IPS DF 6.9 (cell line): Measurements from ENCODE around the gene C19orf81.

Experiments used
- DNase-seq: peaks from one replicate; pipeline ENCODE4 v3.0.0-alpha.2; 2013; ENCODE audit warnings: low read depth, low spot score
- H3K27ac ChIP-seq: one replicate; pipeline ENCODE4 v1.5.1; 2013; ENCODE audit warnings: low read length, control low read depth
- H3K27me3 ChIP-seq: 2 replicates; pipeline ENCODE4 v1.6.1; 2013; ENCODE audit warnings: mild to moderate bottlenecking, low read length; ENCODE audit not compliant: control insufficient read depth, insufficient read depth
- H3K36me3 ChIP-seq: 2 replicates; pipeline ENCODE4 v1.6.1; 2013; ENCODE audit warnings: low read length; ENCODE audit not compliant: control insufficient read depth, insufficient read depth
- H3K4me1 ChIP-seq: 2 replicates; pipeline ENCODE4 v1.6.1; 2013; ENCODE audit warnings: low read length; ENCODE audit not compliant: control insufficient read depth, insufficient read depth
- H3K4me3 ChIP-seq: 2 replicates; pipeline ENCODE4 v1.5.1; 2013; ENCODE audit warnings: mild to moderate bottlenecking, low read length
- H3K9me3 ChIP-seq: 2 replicates; pipeline ENCODE4 v1.6.1; 2013; ENCODE audit warnings: low read length, inconsistent platforms; ENCODE audit not compliant: control insufficient read depth, insufficient read depth
- WGBS: extraction: QIAGEN DNeasy Blood & Tissue Kit; methylation state at CpG from one replicate; pipeline ENCODE4 v1.1.7; 2013; ENCODE audit warnings: mixed read lengths, missing lambda C conversion rate; ENCODE audit not compliant: insufficient read length, insufficient coverage; 5-methylcytosine and 5-hydroxymethylcytosine counted together

The C19orf81 gene

DNA sequence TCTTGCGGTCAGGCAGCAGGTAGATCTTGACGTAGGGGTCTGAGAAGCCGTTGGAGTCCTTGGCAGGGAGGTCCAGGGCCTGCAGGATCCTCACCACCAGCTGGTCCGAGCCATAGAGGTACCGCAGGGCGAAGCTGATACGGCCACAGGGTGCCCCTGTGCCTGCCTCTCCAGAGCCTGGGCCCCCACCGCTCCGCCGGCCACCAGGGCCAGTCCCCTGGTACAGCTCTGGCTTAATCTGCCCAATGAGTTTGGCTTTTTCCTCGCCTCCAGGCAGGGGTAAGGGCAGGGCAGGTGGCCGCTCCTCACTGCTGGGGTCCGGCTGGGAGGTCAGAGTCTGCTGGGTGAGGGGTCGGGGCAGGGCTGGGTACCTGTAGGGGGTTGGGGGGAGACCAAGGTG lies 19.4 kb upstream of the C19orf81 start:
- no CpG with 5 or more reads among the region's 14 CpGs for WGBS

DNA sequence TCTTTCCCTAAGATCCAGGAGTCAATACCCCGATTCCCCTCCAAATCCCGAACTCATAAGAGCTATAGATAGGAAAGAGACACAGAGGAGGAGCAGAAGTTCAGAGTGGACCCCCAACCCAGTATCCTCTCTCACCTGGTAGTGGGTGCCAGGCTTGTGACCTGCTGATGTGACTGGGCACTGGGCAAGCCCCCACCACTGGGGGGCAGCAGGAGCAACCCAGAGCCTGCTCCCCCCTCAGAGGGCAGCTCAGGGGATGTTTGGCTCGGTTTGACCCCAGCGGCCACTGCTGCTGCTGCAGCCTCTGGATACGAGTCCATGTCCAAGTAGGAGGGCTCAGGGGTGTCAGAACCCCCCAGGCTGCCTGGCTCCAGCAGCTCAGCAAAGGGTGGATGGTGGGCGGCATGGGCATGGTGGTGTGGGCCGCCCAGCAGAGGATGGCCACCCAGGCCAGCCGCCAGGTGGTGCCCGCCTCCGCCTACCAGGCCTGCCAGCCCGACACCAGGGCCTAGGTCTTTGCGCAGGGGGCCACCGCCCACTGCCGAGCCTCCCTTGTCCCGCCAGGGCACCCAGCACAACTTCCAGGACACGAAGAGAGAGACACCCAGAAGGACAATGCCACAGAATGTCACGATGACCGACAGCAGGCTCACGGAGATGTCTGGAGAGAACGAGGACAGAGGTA lies 17.0 kb upstream of the C19orf81 start:
- no CpG with 5 or more reads among the region's 20 CpGs for WGBS

More for the DNA sequence above, 19.4 kb upstream of the C19orf81 start:
- H3K4me1 ChIP-seq, result no peaks in the 10 kb centered on the region
- no peak overlapping the region for H3K4me3 ChIP-seq
- DNase-seq, result no peak
- no peaks in the 10 kb centered on the region for H3K27me3 ChIP-seq
- no peak overlapping the region for H3K27ac ChIP-seq
- no peaks in the 10 kb centered on the region for H3K36me3 ChIP-seq
- peaks cover 21% of the 10 kb centered on the region for H3K9me3 ChIP-seq

DNA sequence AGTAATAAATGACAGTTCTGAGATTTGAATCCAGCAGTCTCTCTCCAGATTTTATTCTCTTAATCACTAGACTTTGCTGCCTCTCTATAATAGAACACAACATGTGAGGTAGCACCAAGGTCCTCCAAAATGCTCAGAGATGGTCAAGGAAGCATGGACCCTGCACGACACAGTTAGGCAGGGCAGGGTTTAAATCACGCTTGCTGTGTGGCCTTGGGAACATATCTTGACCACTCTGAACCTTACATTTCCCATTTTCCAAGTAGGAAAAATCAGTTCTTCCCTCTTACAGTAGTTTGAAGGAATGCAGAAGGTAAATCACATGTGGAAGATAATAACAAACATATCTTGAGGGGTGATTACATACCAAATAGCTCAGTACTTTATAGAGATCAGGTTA lies 15.9 kb upstream of the C19orf81 start:
- peaks cover 24% of the 10 kb centered on the region for H3K9me3 ChIP-seq
- no peaks in the 10 kb centered on the region for H3K36me3 ChIP-seq
- DNase-seq, result no peak
- no CpG with 5 or more reads among the region's 2 CpGs for WGBS
- H3K27ac ChIP-seq, result no peak overlapping the region
- H3K4me3 ChIP-seq, result no peak overlapping the region
- H3K27me3 ChIP-seq, result no peaks in the 10 kb centered on the region
- H3K4me1 ChIP-seq, result no peaks in the 10 kb centered on the region

More for the DNA sequence above, 17.0 kb upstream of the C19orf81 start:
- H3K4me3 ChIP-seq, result no peak overlapping the region
- no peaks in the 10 kb centered on the region for H3K27me3 ChIP-seq
- H3K4me1 ChIP-seq, result no peaks in the 10 kb centered on the region
- no peak overlapping the region for H3K27ac ChIP-seq
- no peaks in the 10 kb centered on the region for H3K36me3 ChIP-seq
- peaks cover 18% of the 10 kb centered on the region for H3K9me3 ChIP-seq
- no peak for DNase-seq

DNA sequence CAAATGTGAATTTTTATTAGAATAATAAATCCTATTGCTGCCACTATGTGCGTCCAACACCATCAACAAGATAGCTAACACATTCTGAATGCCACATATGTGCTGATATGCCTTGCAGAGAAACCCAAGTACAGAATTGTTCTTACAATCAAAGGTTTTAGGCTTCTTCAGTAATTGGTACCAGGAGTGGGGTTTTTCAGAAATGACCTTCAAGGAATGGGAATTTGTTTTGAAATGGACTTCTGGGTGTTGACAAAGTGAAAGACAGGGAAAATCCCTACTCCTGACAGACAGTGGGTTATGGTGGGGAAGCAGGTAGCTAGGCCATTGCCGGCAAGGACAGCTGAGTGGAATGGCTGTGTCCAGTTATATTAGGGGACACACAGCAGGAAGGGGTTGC lies 15.3 kb upstream of the C19orf81 start:
- Histone ChIP-seq H3K27me3 (no peaks in the 10 kb centered on the region), H3K4me3 (no peak overlapping the region), H3K27ac (no peak overlapping the region), H3K4me1 (no peaks in the 10 kb centered on the region), H3K9me3 (peaks cover 28% of the 10 kb centered on the region), H3K36me3 (no peaks in the 10 kb centered on the region)
- DNase-seq, result no peak
- WGBS, result no CpG with 5 or more reads among the region's 2 CpGs

DNA sequence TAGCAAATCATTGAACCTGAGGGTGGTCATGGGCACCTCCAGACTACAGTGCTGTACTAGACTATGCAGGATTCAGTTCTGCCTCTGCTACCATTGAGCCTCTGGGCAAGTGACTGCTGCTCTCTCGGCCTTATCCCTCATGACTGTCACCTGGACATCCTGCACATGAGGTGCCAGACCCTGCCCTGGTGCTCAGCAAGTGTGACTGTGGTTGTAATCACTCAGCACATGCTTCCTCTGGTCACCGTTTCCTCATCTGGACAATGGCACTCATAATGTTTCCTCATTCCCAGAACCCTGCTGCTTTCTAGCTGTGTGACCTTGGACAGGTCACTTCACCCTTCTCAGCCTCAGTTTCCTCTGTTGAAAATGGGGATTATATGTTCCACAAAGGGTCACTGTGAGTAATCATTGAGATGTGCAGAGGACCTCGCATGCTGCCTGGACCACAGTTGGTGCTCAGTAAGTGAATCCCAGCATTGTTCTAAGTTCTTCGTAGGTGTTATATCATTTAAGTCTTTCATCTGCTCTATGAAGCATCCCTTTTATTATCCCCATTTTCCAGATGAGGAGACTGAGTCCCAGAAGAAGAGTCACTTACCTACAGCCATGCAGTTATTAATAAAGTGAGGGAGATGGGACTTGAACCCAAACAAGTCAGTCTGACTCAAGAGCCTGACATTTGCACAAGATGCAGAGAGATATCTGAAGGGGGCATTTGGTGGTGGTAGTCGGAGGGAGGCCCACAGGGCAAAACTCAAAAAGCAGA lies 12.7 kb upstream of the C19orf81 start:
- Histone ChIP-seq H3K4me3 (no peak overlapping the region), H3K27me3 (no peaks in the 10 kb centered on the region), H3K4me1 (no peaks in the 10 kb centered on the region), H3K9me3 (peaks cover 24% of the 10 kb centered on the region), H3K36me3 (no peaks in the 10 kb centered on the region), H3K27ac (no peak overlapping the region)
- no CpG with 5 or more reads among the region's 5 CpGs for whole genome bisulfite sequencing
- no peak for DNase-seq

DNA sequence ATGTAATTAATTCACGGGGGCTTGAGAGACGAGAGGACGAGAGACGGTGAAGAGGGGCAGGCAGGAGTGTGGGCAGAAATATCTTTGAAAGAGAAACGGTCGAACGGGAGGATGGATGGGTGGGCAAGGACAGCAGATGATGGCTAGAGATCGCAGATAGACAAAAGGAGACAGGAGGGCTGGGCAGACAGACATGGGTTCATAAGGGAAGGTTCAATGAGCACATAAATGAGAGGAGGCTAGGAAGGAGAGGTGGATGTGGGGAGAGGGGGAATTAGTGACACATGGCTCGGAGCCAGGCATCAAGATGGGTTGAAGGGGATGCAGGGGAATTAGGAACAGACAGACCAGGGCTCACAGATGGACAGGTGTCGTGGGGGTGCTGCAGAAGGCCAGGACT lies 10.6 kb upstream of the C19orf81 start:
- WGBS, result 100% methylated on average over 3 of the region's 10 CpGs
- Histone ChIP-seq H3K4me1 (no peaks in the 10 kb centered on the region), H3K4me3 (no peak overlapping the region), H3K27me3 (no peaks in the 10 kb centered on the region), H3K27ac (no peak overlapping the region), H3K36me3 (no peaks in the 10 kb centered on the region), H3K9me3 (peaks cover 26% of the 10 kb centered on the region)
- DNase-seq, result no peak

DNA sequence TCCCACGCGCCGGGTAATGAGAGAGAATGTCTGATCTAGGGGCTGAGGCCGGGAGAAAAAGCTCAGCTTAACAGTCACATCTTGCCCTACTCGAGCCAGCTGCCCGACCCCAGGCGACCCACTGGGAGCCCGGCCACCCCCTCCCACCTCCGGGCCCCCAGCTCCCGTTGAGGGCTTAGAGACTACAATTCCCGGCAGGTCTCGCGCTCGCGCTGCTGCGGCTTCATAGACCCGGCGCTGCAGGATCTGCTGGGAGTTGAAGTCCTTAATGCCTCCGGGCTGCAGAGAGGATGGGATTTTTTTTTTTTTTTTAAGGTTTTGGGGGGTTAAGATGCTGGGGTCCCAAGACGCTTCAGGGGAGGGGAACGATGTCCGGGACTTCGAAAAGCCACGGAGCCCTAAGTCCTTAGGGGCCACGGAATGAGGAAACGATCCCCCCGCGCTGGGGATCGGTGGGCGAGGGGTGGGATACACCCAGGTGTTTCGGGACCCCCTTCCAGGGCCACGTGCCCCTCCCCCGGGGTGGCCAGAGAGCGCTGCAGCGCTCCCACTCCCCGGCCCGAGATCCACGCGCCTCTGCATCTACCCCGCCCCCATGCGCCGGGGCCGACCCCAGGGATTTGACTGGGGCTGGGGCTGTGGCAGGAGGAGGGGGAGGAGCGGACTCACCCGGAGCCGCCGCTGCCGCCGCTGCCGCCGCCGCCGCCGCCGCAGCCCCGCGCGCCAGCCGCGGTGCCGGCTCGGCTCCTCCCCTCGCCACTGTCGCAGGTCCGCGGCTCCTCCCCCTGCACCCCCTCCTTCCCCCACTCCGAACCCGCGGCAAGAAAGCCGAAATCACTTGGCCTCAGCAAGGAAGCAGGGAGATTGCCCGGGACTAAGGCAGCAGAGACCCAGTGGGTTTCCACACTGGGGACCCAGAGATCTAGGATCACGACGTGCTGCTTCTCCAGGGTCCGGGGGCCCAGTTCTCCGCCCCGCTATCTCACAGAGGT lies 9.8 kb upstream of the C19orf81 start, which contains the start of gene SYT3:
Gene SYT3 (minus strand): TSS at position 761 of the 992 bp plus-strand sequence. CDS start 2,470 bp downstream, outside the sequence.
- no peaks in the 10 kb centered on the region for H3K4me1 ChIP-seq
- peaks cover 27% of the 10 kb centered on the region for H3K9me3 ChIP-seq
- no CpG with 5 or more reads among the region's 76 CpGs for WGBS
- H3K36me3 ChIP-seq, result no peaks in the 10 kb centered on the region
- DNase-seq, result no peak
- no peaks in the 10 kb centered on the region for H3K27me3 ChIP-seq
- H3K4me3 ChIP-seq, result no peak within 1 kb of the TSS
- no peak within 1 kb of the TSS for H3K27ac ChIP-seq

DNA sequence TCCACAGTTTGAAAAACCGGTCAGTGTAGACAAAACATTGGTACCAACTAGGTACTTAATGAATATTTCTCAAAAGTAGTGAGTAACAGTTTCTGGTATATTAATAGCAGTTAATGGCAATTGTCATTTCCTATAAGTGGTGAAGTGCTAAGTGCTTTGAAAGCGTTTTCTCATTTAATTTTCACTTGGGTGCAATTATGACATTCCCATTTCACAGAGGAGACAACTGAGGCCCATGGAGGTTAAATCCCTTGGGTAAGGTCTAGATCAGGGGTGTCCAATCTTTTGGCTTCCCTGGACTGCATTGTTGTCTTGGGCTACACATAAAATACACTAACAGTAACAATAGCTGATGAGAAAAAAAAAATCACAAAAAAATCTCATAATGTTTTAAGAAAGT lies 8.9 kb upstream of the C19orf81 start:
- H3K27me3 ChIP-seq, result no peaks in the 10 kb centered on the region
- no peaks in the 10 kb centered on the region for H3K4me1 ChIP-seq
- no peaks in the 10 kb centered on the region for H3K36me3 ChIP-seq
- no peak for DNase-seq
- no CpG with 5 or more reads among the region's 2 CpGs for WGBS
- peaks cover 27% of the 10 kb centered on the region for H3K9me3 ChIP-seq
- H3K4me3 ChIP-seq, result no peak overlapping the region
- no peak overlapping the region for H3K27ac ChIP-seq

DNA sequence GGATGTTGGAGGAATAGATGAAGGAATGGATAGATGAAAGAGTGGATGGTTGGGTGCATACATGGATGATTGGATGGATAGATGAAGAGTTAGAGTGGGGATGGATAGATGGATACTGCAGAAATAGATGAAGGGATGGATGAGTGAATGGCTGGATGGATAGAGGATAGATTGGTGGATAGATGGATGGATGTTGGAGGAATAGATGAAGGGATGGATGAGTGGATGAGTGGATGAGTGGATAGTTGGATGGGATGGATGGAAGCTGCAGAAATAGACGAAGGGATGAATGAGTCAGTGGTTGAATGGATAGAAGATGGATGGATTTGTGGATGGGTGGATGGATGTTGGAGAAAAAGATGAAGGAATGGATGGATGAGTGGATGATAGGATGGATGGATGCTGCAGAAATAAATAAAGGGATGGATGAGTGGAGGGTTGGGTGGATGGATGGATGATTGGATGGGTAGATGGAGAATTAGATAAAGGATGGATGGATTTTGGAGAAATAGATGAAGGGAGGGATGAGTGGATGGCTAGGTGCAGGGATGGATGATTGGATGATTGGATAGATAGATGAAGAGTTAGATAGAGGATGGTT lies 4.8 kb upstream of the C19orf81 start:
- Histone ChIP-seq H3K36me3 (no peaks in the 10 kb centered on the region), H3K4me3 (no peak overlapping the region), H3K4me1 (no peaks in the 10 kb centered on the region), H3K27ac (no peak overlapping the region), H3K9me3 (peaks cover 22% of the 10 kb centered on the region), H3K27me3 (no peaks in the 10 kb centered on the region)
- 100% methylated on average over 1 of the region's 1 CpG for WGBS
- DNase-seq, result no peak

DNA sequence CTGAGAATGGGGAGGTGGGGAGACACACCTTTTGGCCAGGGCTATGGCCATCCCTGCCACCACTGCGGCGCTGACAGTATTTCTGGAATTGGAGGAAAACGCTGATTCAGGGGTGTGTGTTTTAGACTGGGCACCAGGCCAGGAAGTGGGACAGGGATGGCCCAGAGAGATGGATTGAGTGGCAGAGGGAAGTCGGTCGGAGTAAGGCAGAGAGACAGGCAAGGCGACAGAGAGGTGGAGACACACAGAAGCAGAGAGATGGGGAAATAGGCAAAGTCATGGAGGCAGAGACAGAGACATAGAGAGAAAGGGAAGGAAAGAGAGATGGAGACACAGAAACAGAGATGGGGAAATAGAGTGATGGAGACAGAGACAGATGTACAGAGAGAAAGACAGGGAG lies 4.1 kb upstream of the C19orf81 start:
- Histone ChIP-seq H3K27ac (no peak overlapping the region), H3K9me3 (peaks cover 26% of the 10 kb centered on the region), H3K27me3 (no peaks in the 10 kb centered on the region), H3K36me3 (no peaks in the 10 kb centered on the region), H3K4me1 (no peaks in the 10 kb centered on the region), H3K4me3 (no peak overlapping the region)
- WGBS, result no CpG with 5 or more reads among the region's 6 CpGs
- DNase-seq, result no peak
